Keratinocyte (primary cell): Measurements from ENCODE around the gene PTK6.

Experiments
- EZH2 ChIP-seq: IDR thresholded peaks from one replicate; pipeline ENCODE4 v1.6.1; 2012; ENCODE audit warnings: inconsistent platforms, mild to moderate bottlenecking, low read length, moderate library complexity
- TF ChIP-seq, protein P1 (sequence below), 3 experiments: IDR thresholded peaks in 1 of 3; conservative IDR thresholded peaks in 1 of 3; optimal IDR thresholded peaks in 1 of 3; 2 replicates in 2 of 3; 3 replicates in 1 of 3; pipeline versions ENCODE3 to v1.5.1; 2011; ENCODE audit warnings: low read length in 3 of 3, mild to moderate bottlenecking in 3 of 3, moderate library complexity in 2 of 3, control low read depth in 1 of 3, inconsistent platforms in 1 of 3; ENCODE audit not compliant: insufficient read depth in 2 of 3; ENCODE audit errors: extremely low read depth in 1 of 3

DNA sequence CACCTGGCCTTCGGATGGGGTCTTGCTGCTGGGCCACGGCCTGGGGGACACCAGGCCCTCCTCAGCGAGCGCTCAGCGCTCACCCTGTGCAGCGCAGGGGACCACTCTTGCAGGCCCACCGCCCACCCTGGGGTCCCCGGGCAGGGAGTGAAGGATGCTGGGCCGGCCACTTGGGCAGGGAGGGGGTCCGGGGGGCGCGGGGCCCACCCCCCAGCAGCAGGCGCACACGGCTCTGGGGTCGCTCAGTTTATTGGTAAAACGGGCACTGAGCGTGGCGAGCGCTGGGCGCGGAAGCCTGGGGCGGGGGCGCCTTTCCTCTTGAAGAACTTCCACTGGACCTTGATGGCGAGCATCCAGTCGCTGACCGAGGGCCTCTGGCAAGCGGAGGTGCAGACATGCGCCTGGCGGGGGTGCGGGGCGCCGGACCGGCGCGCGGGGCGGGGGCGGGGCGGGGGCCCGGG is 49.4 kb downstream of the PTK6 start:
- TF ChIP-seq, protein P1, sequence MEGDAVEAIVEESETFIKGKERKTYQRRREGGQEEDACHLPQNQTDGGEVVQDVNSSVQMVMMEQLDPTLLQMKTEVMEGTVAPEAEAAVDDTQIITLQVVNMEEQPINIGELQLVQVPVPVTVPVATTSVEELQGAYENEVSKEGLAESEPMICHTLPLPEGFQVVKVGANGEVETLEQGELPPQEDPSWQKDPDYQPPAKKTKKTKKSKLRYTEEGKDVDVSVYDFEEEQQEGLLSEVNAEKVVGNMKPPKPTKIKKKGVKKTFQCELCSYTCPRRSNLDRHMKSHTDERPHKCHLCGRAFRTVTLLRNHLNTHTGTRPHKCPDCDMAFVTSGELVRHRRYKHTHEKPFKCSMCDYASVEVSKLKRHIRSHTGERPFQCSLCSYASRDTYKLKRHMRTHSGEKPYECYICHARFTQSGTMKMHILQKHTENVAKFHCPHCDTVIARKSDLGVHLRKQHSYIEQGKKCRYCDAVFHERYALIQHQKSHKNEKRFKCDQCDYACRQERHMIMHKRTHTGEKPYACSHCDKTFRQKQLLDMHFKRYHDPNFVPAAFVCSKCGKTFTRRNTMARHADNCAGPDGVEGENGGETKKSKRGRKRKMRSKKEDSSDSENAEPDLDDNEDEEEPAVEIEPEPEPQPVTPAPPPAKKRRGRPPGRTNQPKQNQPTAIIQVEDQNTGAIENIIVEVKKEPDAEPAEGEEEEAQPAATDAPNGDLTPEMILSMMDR (optimal IDR thresholded peaks at IDR 0.05 in 1 of 3, IDR thresholded peaks at IDR 0.05 in 1 of 3, conservative IDR thresholded peaks at IDR 0.05 in 1 of 3; ENCODE audit: extremely low read depth in 1 of 3, insufficient read depth in 2 of 3, low read length in 3 of 3): no peak
- TF ChIP-seq EZH2: no peak
